K562 (cell line): Measurements from ENCODE around the gene SLC38A7. TPM values are rescaled to one million over a fixed set of nuclear protein-coding genes. Genes with fewer than 3 reads are reported as not detected.

Experiments used
- EP300 ChIP-seq: IDR thresholded peaks from 2 replicates; pipeline ENCODE4 v1.6.1; 2012; ENCODE audit warnings: low read length, improper control_type of control experiment
- GTF2F1 ChIP-seq: IDR thresholded peaks from 2 replicates; pipeline ENCODE4 v1.6.1; 2011; ENCODE audit warnings: low read depth, low read length, improper control_type of control experiment
- HOXB6 ChIP-seq: fragments of 250-450 bp; sonication (Bioruptor Pico); IDR thresholded peaks from 2 replicates; pipeline ENCODE4 v1.5.1; 2022; ENCODE audit warnings: mild to moderate bottlenecking, borderline replicate concordance
- KLF13 ChIP-seq: fragments of 450-650 bp; IDR thresholded peaks from 2 replicates; pipeline ENCODE4 v1.6.1; 2016; ENCODE audit warnings: missing genetic modification characterization, low read depth, mild to moderate bottlenecking, missing compliant biosample characterization, moderate library complexity, borderline replicate concordance
- MCM5 ChIP-seq: fragments of 450-650 bp; IDR thresholded peaks from 2 replicates; pipeline ENCODE4 v1.6.1; 2016; ENCODE audit warnings: low read depth
- OTX1 ChIP-seq: fragments of 450-650 bp; formaldehyde crosslinking; IDR thresholded peaks from 2 replicates; pipeline ENCODE4 v1.4.0; 2022; ENCODE audit warnings: mild to moderate bottlenecking
- ZNF518B ChIP-seq: fragments of 250-450 bp; sonication (Bioruptor Pico); IDR thresholded peaks from 2 replicates; pipeline ENCODE4 v1.5.0; 2021; ENCODE audit warnings: mild to moderate bottlenecking, moderate library complexity
- ZNF583 ChIP-seq: fragments of 250-450 bp; sonication (Bioruptor Pico); IDR thresholded peaks from 2 replicates; pipeline ENCODE4 v1.4.0; 2020
- polyA plus RNA-seq, 8 experiments: library from polyadenylated mRNA; depleted of rRNA in 4 of 8; stranded (reverse) in 5 of 8; unstranded in 3 of 8; fragments of >200 nt; fragmentation: Nextera tagmentation in 2 of 8; fragmentation: Illumina TruSeq in 1 of 8; extraction: Ambion mirVana in 2 of 8; extraction: Trizol in 1 of 8; gene quantifications; 2 replicates each; pipeline versions ENCODE4 v1.2.1 to v1.2.3, GENCODE V29; 2011 to 2014; ENCODE audit warnings: inconsistent platforms in 1 of 8, missing spikeins in 1 of 8
- total RNA-seq, 7 experiments: library from RNA; depleted of rRNA in 6 of 7; stranded (reverse); fragments of >200 nt in 6 of 7; fragmentation: Illumina TruSeq in 2 of 7; extraction: Trizol in 2 of 7; gene quantifications; 2 replicates each; pipeline versions ENCODE4 v1.2.1 to v1.2.3, GENCODE V29; 2011 to 2021; ENCODE audit warnings: low replicate concordance in 1 of 7
- TF ChIP-seq, protein P1 (sequence below): fragments of 200-600 bp; sonication (generic); IDR thresholded peaks from one replicate; pipeline ENCODE4 v1.6.1; 2012; ENCODE audit warnings: mild to moderate bottlenecking, low read depth, low read length, inconsistent platforms
- TF ChIP-seq, protein P2 (sequence below): fragments of 250-450 bp; sonication (Bioruptor Pico); IDR thresholded peaks from 2 replicates; pipeline ENCODE4 v1.8.0; 2022; ENCODE audit warnings: inconsistent platforms, mild to moderate bottlenecking, moderate library complexity, borderline replicate concordance

The SLC38A7 gene
- total and polyA plus RNA-seq, 9 of the 15 experiments (the other 6 are each of a cell fraction or from before 2014, with no cell fraction given): 2.7 to 12.2 (median 6.5) TPM

GRCh38 chr16:58629733-58630640, 54.6 kb downstream of the SLC38A7 start, which contains the start of gene CNOT1 (continued):
- TF ChIP-seq, protein P1, sequence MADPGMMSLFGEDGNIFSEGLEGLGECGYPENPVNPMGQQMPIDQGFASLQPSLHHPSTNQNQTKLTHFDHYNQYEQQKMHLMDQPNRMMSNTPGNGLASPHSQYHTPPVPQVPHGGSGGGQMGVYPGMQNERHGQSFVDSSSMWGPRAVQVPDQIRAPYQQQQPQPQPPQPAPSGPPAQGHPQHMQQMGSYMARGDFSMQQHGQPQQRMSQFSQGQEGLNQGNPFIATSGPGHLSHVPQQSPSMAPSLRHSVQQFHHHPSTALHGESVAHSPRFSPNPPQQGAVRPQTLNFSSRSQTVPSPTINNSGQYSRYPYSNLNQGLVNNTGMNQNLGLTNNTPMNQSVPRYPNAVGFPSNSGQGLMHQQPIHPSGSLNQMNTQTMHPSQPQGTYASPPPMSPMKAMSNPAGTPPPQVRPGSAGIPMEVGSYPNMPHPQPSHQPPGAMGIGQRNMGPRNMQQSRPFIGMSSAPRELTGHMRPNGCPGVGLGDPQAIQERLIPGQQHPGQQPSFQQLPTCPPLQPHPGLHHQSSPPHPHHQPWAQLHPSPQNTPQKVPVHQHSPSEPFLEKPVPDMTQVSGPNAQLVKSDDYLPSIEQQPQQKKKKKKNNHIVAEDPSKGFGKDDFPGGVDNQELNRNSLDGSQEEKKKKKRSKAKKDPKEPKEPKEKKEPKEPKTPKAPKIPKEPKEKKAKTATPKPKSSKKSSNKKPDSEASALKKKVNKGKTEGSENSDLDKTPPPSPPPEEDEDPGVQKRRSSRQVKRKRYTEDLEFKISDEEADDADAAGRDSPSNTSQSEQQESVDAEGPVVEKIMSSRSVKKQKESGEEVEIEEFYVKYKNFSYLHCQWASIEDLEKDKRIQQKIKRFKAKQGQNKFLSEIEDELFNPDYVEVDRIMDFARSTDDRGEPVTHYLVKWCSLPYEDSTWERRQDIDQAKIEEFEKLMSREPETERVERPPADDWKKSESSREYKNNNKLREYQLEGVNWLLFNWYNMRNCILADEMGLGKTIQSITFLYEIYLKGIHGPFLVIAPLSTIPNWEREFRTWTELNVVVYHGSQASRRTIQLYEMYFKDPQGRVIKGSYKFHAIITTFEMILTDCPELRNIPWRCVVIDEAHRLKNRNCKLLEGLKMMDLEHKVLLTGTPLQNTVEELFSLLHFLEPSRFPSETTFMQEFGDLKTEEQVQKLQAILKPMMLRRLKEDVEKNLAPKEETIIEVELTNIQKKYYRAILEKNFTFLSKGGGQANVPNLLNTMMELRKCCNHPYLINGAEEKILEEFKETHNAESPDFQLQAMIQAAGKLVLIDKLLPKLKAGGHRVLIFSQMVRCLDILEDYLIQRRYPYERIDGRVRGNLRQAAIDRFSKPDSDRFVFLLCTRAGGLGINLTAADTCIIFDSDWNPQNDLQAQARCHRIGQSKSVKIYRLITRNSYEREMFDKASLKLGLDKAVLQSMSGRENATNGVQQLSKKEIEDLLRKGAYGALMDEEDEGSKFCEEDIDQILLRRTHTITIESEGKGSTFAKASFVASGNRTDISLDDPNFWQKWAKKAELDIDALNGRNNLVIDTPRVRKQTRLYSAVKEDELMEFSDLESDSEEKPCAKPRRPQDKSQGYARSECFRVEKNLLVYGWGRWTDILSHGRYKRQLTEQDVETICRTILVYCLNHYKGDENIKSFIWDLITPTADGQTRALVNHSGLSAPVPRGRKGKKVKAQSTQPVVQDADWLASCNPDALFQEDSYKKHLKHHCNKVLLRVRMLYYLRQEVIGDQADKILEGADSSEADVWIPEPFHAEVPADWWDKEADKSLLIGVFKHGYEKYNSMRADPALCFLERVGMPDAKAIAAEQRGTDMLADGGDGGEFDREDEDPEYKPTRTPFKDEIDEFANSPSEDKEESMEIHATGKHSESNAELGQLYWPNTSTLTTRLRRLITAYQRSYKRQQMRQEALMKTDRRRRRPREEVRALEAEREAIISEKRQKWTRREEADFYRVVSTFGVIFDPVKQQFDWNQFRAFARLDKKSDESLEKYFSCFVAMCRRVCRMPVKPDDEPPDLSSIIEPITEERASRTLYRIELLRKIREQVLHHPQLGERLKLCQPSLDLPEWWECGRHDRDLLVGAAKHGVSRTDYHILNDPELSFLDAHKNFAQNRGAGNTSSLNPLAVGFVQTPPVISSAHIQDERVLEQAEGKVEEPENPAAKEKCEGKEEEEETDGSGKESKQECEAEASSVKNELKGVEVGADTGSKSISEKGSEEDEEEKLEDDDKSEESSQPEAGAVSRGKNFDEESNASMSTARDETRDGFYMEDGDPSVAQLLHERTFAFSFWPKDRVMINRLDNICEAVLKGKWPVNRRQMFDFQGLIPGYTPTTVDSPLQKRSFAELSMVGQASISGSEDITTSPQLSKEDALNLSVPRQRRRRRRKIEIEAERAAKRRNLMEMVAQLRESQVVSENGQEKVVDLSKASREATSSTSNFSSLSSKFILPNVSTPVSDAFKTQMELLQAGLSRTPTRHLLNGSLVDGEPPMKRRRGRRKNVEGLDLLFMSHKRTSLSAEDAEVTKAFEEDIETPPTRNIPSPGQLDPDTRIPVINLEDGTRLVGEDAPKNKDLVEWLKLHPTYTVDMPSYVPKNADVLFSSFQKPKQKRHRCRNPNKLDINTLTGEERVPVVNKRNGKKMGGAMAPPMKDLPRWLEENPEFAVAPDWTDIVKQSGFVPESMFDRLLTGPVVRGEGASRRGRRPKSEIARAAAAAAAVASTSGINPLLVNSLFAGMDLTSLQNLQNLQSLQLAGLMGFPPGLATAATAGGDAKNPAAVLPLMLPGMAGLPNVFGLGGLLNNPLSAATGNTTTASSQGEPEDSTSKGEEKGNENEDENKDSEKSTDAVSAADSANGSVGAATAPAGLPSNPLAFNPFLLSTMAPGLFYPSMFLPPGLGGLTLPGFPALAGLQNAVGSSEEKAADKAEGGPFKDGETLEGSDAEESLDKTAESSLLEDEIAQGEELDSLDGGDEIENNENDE: no peak
- no peak for TF ChIP-seq KLF13 (tag)
- no peak for TF ChIP-seq EP300
- no peak for TF ChIP-seq MCM5
- TF ChIP-seq HOXB6: no peak
- TF ChIP-seq GTF2F1: 0 out of 2 replicates have a peak, but pooled peaks have one; percentile 15
- TF ChIP-seq, protein P2, sequence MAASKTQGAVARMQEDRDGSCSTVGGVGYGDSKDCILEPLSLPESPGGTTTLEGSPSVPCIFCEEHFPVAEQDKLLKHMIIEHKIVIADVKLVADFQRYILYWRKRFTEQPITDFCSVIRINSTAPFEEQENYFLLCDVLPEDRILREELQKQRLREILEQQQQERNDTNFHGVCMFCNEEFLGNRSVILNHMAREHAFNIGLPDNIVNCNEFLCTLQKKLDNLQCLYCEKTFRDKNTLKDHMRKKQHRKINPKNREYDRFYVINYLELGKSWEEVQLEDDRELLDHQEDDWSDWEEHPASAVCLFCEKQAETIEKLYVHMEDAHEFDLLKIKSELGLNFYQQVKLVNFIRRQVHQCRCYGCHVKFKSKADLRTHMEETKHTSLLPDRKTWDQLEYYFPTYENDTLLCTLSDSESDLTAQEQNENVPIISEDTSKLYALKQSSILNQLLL: no peak
- no peak for TF ChIP-seq ZNF518B (CRISPR knock-in tag)
- TF ChIP-seq ZNF583 (CRISPR knock-in tag): no peak
- TF ChIP-seq OTX1 (CRISPR knock-in tag): 0 out of 2 replicates have a peak, but pooled peaks have one; percentile 40
